Measurements from ENCODE around the gene GNB1. TPM values are rescaled to one million over a fixed set of nuclear protein-coding genes. Genes with fewer than 3 reads are reported as not detected.

The GNB1 gene
- total RNA-seq, 6 donors from 2014 or later: 126 to 386 (median 173) TPM

GRCh38 chr1:1825217-1825616, 65.7 kb downstream of the GNB1 start:
- Histone ChIP-seq H3K36me3 (peaks cover 0 to 51% (median 10%) of the 10 kb centered on the region in 4 donors), H3K9me3 (no peaks in the 10 kb centered on the region), H3K4me1 (peaks cover 0 to 20% (median 0%) of the 10 kb centered on the region in 4 donors), H3K27ac (no peak overlapping the region), H3K27me3 (no peaks in the 10 kb centered on the region), H3K4me3 (no peak overlapping the region)
- DNase-seq (no peak), ATAC-seq (ENCODE audit: low FRiP score in 2 of 2) (no peak)
- no peak for TF ChIP-seq POLR2A (IDR thresholded peaks at IDR 0.05)
- no peak for TF ChIP-seq POLR2AphosphoS5 (IDR thresholded peaks at IDR 0.05)
- TF ChIP-seq CTCF (IDR thresholded peaks at IDR 0.05): no peak
- no peak for TF ChIP-seq EP300 (IDR thresholded peaks at IDR 0.05)
- WGBS, 2 donors: 91 to 96% methylated on average over 5 of the region's 5 CpGs

DNA sequence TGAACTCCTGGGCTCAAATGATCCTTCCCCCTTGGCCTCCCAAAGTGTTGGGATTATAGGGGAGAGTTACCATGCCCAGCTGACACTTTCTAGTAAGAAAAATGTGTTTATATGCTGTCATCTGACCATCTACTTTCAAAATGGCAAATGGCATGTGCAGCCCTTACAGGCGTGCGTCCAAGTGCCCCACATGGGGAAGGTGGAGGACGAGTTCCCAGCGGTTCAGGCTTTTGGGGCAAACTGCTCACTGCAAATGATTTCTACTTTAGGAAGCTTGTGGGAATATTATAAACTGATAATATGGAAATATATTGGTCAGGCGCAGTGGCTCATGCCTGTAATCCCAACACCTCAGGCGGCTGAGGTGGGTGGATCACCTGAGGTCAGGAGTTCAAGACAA, 71.1 kb downstream of the GNB1 start:
- Histone ChIP-seq H3K4me1 (no peaks in the 10 kb centered on the region), H3K27ac (no peak overlapping the region), H3K27me3 (no peaks in the 10 kb centered on the region), H3K36me3 (peaks cover 9 to 84% (median 28%) of the 10 kb centered on the region in 4 donors), H3K4me3 (no peak overlapping the region), H3K9me3 (no peaks in the 10 kb centered on the region)
- no peak for ATAC-seq (ENCODE audit: low FRiP score in 2 of 2)
- no peak for DNase-seq
- TF ChIP-seq EP300 (IDR thresholded peaks at IDR 0.05): no peak
- TF ChIP-seq CTCF (IDR thresholded peaks at IDR 0.05): no peak
- TF ChIP-seq POLR2AphosphoS5 (IDR thresholded peaks at IDR 0.05): no peak
- TF ChIP-seq POLR2A (IDR thresholded peaks at IDR 0.05): no peak
- WGBS, 2 donors: 98% methylated on average over 6 of the region's 6 CpGs

DNA sequence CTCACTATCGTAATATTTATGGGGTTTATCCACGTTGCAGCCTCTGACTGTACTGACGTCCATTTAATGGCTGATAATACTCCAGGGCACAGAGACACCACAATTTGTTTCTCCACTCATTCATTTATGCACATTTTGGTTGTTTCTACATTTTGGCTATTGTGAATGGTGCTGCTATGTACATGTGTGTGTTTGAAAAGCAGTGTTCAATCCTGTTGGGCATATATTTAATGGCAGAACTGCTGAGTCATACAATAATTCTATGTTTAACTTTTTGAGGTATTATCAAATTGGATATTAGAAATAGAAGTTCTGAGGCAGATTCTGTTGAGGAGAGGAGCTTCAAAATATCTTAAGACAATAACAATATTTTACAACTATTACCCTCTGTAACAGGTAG, 73.7 kb downstream of the GNB1 start:
- Histone ChIP-seq H3K36me3 (peaks cover 9 to 89% (median 44%) of the 10 kb centered on the region in 4 donors), H3K4me3 (no peak overlapping the region), H3K9me3 (no peaks in the 10 kb centered on the region), H3K27ac (no peak overlapping the region), H3K27me3 (no peaks in the 10 kb centered on the region), H3K4me1 (no peaks in the 10 kb centered on the region)
- TF ChIP-seq POLR2A (IDR thresholded peaks at IDR 0.05): no peak
- TF ChIP-seq EP300 (IDR thresholded peaks at IDR 0.05): no peak
- no peak for TF ChIP-seq CTCF (IDR thresholded peaks at IDR 0.05)
- no peak for TF ChIP-seq POLR2AphosphoS5 (IDR thresholded peaks at IDR 0.05)
- DNase-seq (no peak), ATAC-seq (ENCODE audit: low FRiP score in 2 of 2) (no peak)
- WGBS, 2 donors: 59 to 83% methylated on average over 3 of the region's 3 CpGs

GRCh38 chr1:1815606-1816281, 75.1 kb downstream of the GNB1 start:
- H3K4me1 ChIP-seq: no peaks in the 10 kb centered on the region
- no peaks in the 10 kb centered on the region for H3K27me3 ChIP-seq
- no peak overlapping the region for H3K27ac ChIP-seq
- DNase-seq (no peak), ATAC-seq (ENCODE audit: low FRiP score in 2 of 2) (no peak)
- H3K9me3 ChIP-seq: no peaks in the 10 kb centered on the region
- peaks cover 9 to 88% (median 48%) of the 10 kb centered on the region in 4 donors for H3K36me3 ChIP-seq
- no peak overlapping the region for H3K4me3 ChIP-seq
- 90 to 94% methylated on average over 14 of the region's 14 CpGs for WGBS, 2 donors
- no peak for TF ChIP-seq POLR2A (IDR thresholded peaks at IDR 0.05)
- TF ChIP-seq CTCF (IDR thresholded peaks at IDR 0.05): no peak
- TF ChIP-seq POLR2AphosphoS5 (IDR thresholded peaks at IDR 0.05): no peak
- TF ChIP-seq EP300 (IDR thresholded peaks at IDR 0.05): no peak

GRCh38 chr1:1809489-1809888, 81.4 kb downstream of the GNB1 start:
- no peak overlapping the region for H3K27ac ChIP-seq
- ATAC-seq (ENCODE audit: low FRiP score in 2 of 2) (no peak), DNase-seq (no peak)
- H3K9me3 ChIP-seq: no peaks in the 10 kb centered on the region
- no peaks in the 10 kb centered on the region for H3K4me1 ChIP-seq
- H3K4me3 ChIP-seq: no peak overlapping the region
- peaks cover 4 to 93% (median 59%) of the 10 kb centered on the region in 4 donors for H3K36me3 ChIP-seq
- TF ChIP-seq POLR2AphosphoS5 (IDR thresholded peaks at IDR 0.05): no peak
- TF ChIP-seq POLR2A (IDR thresholded peaks at IDR 0.05): no peak
- TF ChIP-seq EP300 (IDR thresholded peaks at IDR 0.05): no peak
- no peak for TF ChIP-seq CTCF (IDR thresholded peaks at IDR 0.05)
- WGBS, 2 donors: 94 to 95% methylated on average over 6 of the region's 6 CpGs
- no peaks in the 10 kb centered on the region for H3K27me3 ChIP-seq

All from upper lobe of left lung (tissue), 6 donors.